PC-3 (cell line): ENCODE data around the gene MTA3. TPM values are rescaled to one million over a fixed set of nuclear protein-coding genes. Genes with fewer than 3 reads are reported as not detected.

Experiments used
- ATAC-seq: fragments of 200-7000 bp; cut with Tn5 transposase; 2 replicates; pipeline ENCODE4 v1.9.1; 2020; ENCODE audit warnings: mild to moderate bottlenecking, moderate library complexity
- BruUV-seq: library from RNA; stranded (reverse); fragments of 400-500 nt; replicated peaks from 2 replicates; lab custom pipeline; 2021; lab: Mats Ljungman, UMichigan
- CTCF ChIA-PET: fragments of 300-600 bp; sonication (Branson Sonifier 250); formaldehyde crosslinking; loops from one replicate; lab custom pipeline; 2022; ENCODE audit warnings: antibody characterized with exemption; lab: Charles Lee
- POLR2A ChIA-PET: fragments of 300-600 bp; sonication (Branson Sonifier 250); formaldehyde crosslinking; loops from one replicate; lab custom pipeline; 2022; ENCODE audit warnings: antibody characterized with exemption; ENCODE audit not compliant: unreplicated experiment; lab: Charles Lee
- DNase-seq: peaks from one replicate; pipeline ENCODE4 v3.0.0-alpha.2; 2015
- H2AFZ ChIP-seq: fragments of 300-600 bp; sonication (generic); 2 replicates; pipeline ENCODE4 v1.6.0; 2016; ENCODE audit warnings: antibody characterized with exemption, low read length
- H3F3A ChIP-seq: fragments of 300-600 bp; sonication (generic); one replicate; pipeline ENCODE4 v1.6.0; 2017; ENCODE audit warnings: antibody characterized with exemption, low read length, control low read depth, mild to moderate bottlenecking; ENCODE audit not compliant: unreplicated experiment
- H3K27ac ChIP-seq: fragments of 300-600 bp; sonication (generic); 2 replicates; pipeline ENCODE4 v1.5.1; 2016; ENCODE audit warnings: mild to moderate bottlenecking, low read length
- H3K27me3 ChIP-seq: fragments of 300-600 bp; sonication (generic); 2 replicates; pipeline ENCODE4 v1.6.1; 2016; ENCODE audit warnings: low read length, mixed read lengths
- H3K36me3 ChIP-seq: fragments of 300-600 bp; sonication (generic); 2 replicates; pipeline ENCODE4 v1.6.1; 2016; ENCODE audit warnings: low read depth, mixed run types, low read length, mixed read lengths
- H3K4me1 ChIP-seq: fragments of 300-600 bp; sonication (generic); 2 replicates; pipeline ENCODE4 v1.5.1; 2016; ENCODE audit warnings: low read length; ENCODE audit not compliant: insufficient read depth
- H3K4me2 ChIP-seq: fragments of 300-600 bp; sonication (generic); 2 replicates; pipeline ENCODE4 v1.6.0; 2016; ENCODE audit warnings: low read length
- H3K4me3 ChIP-seq: fragments of 300-600 bp; sonication (generic); 2 replicates; pipeline ENCODE4 v1.5.1; 2016; ENCODE audit warnings: mild to moderate bottlenecking, low read length, mixed read lengths
- H3K79me2 ChIP-seq: fragments of 300-600 bp; sonication (generic); 2 replicates; pipeline ENCODE4 v1.6.1; 2017; ENCODE audit warnings: low read length, mixed read lengths
- H3K9ac ChIP-seq: fragments of 300-600 bp; sonication (generic); 2 replicates; pipeline ENCODE4 v1.6.0; 2016; ENCODE audit warnings: mild to moderate bottlenecking, low read length
- H3K9me2 ChIP-seq: fragments of 300-600 bp; sonication (generic); replicated peaks from 2 replicates; pipeline ENCODE4 v1.6.1; 2016; ENCODE audit warnings: mixed run types, low read length, mixed read lengths
- H3K9me3 ChIP-seq: fragments of 300-600 bp; sonication (generic); 2 replicates; pipeline ENCODE4 v1.6.1; 2016; ENCODE audit warnings: low read length, mixed read lengths
- H4K20me1 ChIP-seq: fragments of 300-600 bp; sonication (generic); 2 replicates; pipeline ENCODE4 v1.6.1; 2016; ENCODE audit warnings: low read length, mixed read lengths
- EZH2 ChIP-seq: fragments of 300-600 bp; sonication (generic); IDR thresholded peaks from one replicate; pipeline ENCODE4 v1.6.1; 2017; ENCODE audit warnings: antibody characterized with exemption, mild to moderate bottlenecking, low read length; ENCODE audit not compliant: unreplicated experiment
- EZH2phosphoT487 ChIP-seq: fragments of 300-600 bp; sonication (generic); IDR thresholded peaks from 2 replicates; pipeline ENCODE4 v1.6.1; 2018; ENCODE audit warnings: mild to moderate bottlenecking, antibody characterized with exemption, low read length, borderline replicate concordance
- intact Hi-C: fragments of 100-400 bp; cut with micrococcal nuclease; formaldehyde crosslinking; loops from 2 replicates; pipeline ENCODE4 v1.9.0; 2023
- total RNA-seq: library from RNA; depleted of rRNA; stranded (reverse); fragments of >200 nt; gene quantifications from 2 replicates; pipeline ENCODE4 v1.2.3, GENCODE V29; 2014
- TF ChIP-seq, protein P1 (sequence below): fragments of 300-600 bp; sonication (generic); conservative IDR thresholded peaks from 2 replicates; pipeline ENCODE4 v1.5.1; 2017; ENCODE audit warnings: antibody characterized with exemption, low read depth, mild to moderate bottlenecking, low read length

The MTA3 gene
- total RNA-seq, 1 experiment from 2014 or later: 27.3 TPM

DNA sequence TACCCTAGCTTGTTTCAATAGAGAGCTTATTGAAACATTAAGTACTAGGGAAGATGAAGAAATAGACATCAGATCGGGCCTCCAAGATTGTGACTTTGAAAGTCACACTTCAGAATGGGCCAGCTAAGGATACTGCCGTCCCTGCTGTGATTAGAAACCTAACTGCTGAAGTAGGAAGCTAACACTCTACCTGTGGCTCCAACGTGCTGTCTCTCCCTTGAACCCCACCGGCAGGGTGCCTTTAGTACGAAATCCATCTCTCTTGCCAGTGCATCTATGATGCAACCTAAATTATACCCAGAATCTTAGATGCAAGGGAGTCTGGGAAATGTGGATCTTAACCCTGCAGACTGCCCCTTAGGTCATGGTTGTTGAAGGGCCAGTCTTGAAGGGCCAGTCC, 116.9 kb downstream of the MTA3 start:
- intact Hi-C loops: no loop called here
- no peak overlapping the region for H2AFZ ChIP-seq
- no TSS peak for BruUV-seq

DNA sequence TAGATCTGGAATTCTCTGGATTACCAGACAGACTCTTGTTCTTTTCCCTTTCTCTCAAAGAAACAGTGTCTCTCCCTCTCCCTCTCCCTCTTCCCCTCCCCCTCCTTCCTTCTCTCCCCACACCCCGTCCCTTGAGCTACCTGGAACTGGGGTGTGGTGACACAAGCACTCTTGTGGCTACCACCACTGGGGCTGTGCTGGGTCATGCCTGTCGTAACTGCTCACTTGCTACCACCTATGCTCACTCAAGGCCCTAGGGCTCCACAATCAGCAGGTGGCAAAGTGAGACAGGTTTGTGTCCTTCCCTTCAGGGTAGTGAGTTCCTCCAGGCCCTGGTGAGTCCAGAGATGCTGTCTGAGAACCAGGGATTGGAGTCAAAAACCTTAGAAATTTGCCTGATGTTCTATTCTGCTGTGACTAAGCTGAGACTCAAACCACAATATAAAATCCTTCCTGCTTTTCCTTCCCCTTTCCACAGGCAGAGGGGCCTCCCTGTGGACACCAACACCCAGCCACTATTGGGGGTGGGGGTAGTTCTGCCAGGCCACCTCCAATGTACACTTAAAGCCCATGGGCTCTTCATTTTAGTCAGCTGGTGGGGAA, 124.7 kb downstream of the MTA3 start:
- no peak for TF ChIP-seq EZH2
- no peak for TF ChIP-seq EZH2phosphoT487
- TF ChIP-seq, protein P1, sequence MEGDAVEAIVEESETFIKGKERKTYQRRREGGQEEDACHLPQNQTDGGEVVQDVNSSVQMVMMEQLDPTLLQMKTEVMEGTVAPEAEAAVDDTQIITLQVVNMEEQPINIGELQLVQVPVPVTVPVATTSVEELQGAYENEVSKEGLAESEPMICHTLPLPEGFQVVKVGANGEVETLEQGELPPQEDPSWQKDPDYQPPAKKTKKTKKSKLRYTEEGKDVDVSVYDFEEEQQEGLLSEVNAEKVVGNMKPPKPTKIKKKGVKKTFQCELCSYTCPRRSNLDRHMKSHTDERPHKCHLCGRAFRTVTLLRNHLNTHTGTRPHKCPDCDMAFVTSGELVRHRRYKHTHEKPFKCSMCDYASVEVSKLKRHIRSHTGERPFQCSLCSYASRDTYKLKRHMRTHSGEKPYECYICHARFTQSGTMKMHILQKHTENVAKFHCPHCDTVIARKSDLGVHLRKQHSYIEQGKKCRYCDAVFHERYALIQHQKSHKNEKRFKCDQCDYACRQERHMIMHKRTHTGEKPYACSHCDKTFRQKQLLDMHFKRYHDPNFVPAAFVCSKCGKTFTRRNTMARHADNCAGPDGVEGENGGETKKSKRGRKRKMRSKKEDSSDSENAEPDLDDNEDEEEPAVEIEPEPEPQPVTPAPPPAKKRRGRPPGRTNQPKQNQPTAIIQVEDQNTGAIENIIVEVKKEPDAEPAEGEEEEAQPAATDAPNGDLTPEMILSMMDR: no peak
- ATAC-seq (no peak), DNase-seq (no peak)
- no peak overlapping the region for H2AFZ ChIP-seq
- BruUV-seq: no TSS peak
- H3K36me3 ChIP-seq: no peaks in the 10 kb centered on the region
- no peak overlapping the region for H3K9ac ChIP-seq
- intact Hi-C loops: no loop called here
- POLR2A ChIA-PET: no interaction called here
- no peak overlapping the region for H3K4me3 ChIP-seq
- H3F3A ChIP-seq: no peaks in the 10 kb centered on the region
- CTCF ChIA-PET: interaction anchor here (0.6 kb wide), 1 partner anchor 117 kb away, joined by 17 read pairs; no protein-coding TSS in a partner anchor
- H3K9me3 ChIP-seq: no peaks in the 10 kb centered on the region
- no peaks in the 10 kb centered on the region for H3K9me2 ChIP-seq
- no peak overlapping the region for H3K27ac ChIP-seq
- H3K4me2 ChIP-seq: no peak overlapping the region
- no peaks in the 10 kb centered on the region for H3K79me2 ChIP-seq
- H3K27me3 ChIP-seq: no peaks in the 10 kb centered on the region
- no peaks in the 10 kb centered on the region for H3K4me1 ChIP-seq
- no peaks in the 10 kb centered on the region for H4K20me1 ChIP-seq

More for the DNA sequence above, 116.9 kb downstream of the MTA3 start:
- H3K27ac ChIP-seq: no peak overlapping the region
- ATAC-seq (no peak), DNase-seq (no peak)
- ChIA-PET CTCF (no interaction called here), POLR2A (no interaction called here)
- no peaks in the 10 kb centered on the region for H3K9me2 ChIP-seq
- H3K27me3 ChIP-seq: no peaks in the 10 kb centered on the region
- no peak overlapping the region for H3K4me2 ChIP-seq
- H3K36me3 ChIP-seq: no peaks in the 10 kb centered on the region
- H3K4me3 ChIP-seq: no peak overlapping the region
- H3K79me2 ChIP-seq: no peaks in the 10 kb centered on the region
- H3K9ac ChIP-seq: no peak overlapping the region
- no peaks in the 10 kb centered on the region for H4K20me1 ChIP-seq
- H3K4me1 ChIP-seq: no peaks in the 10 kb centered on the region
- no peaks in the 10 kb centered on the region for H3K9me3 ChIP-seq
- TF ChIP-seq EZH2: no peak
- H3F3A ChIP-seq: no peaks in the 10 kb centered on the region

DNA sequence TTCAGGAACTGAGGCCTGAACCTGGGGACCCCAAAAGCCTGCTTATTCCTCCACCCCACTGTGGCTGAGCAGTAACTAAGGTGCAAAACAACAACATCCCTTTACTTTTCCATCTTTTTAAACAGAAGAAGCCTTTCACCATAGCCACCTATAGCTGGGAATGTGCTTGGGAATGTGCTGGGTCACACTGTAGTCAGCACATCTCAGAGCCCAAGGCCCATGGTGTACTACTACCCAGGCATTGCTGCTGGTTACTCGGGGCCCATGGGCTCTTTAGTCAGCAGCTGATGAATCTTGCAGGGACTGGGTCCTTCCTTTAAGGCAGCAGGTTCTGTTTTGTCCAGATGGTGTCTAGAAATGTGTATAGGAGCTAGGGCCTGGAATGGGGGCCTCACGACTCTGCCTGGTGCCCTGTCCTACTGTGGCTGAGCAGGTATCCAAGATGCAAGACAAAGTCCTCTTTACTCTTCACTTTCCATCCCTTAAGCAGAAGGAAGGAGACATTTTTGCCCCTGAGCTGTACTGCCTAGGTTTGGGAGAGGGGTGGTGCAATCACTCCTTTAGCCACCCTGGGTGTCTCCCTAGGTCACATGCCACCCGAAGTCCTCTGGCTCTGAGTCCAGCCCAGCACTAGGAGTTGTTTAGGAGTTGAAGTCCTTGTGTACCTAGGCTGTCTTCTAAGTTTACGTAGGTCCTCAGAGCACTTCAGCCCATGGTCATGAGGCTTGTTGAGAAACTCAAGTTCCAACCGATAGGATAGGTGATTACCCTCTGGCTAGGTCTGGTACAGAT, 125.5 kb downstream of the MTA3 start:
- Histone ChIP-seq H3K4me1 (no peaks in the 10 kb centered on the region), H3K36me3 (no peaks in the 10 kb centered on the region), H4K20me1 (no peaks in the 10 kb centered on the region), H3K9ac (no peak overlapping the region), H3K4me2 (no peak overlapping the region), H3K9me3 (no peaks in the 10 kb centered on the region), H3K27ac (no peak overlapping the region), H3F3A (no peaks in the 10 kb centered on the region), H3K4me3 (no peak overlapping the region), H2AFZ (no peak overlapping the region), H3K79me2 (no peaks in the 10 kb centered on the region), H3K9me2 (no peaks in the 10 kb centered on the region), H3K27me3 (no peaks in the 10 kb centered on the region)
- POLR2A ChIA-PET: no interaction called here
- DNase-seq (no peak), ATAC-seq (no peak)
- intact Hi-C loops: no loop called here
- BruUV-seq: no TSS peak
- TF ChIP-seq, protein P1: no peak
- TF ChIP-seq EZH2phosphoT487 (no peak), EZH2 (no peak)
- CTCF ChIA-PET: no interaction called here
